GM18873 (cell line): Measurements from ENCODE around the gene SIN3A.
"Not testable (repeated sequence)": the region's sequence is repeated elsewhere in the genome, so short reads cannot be mapped to it uniquely, and the experiment has no call there.

Experiments
- ATAC-seq: cut with Tn5 transposase; IDR thresholded peaks from one replicate; pipeline ENCODE4 v1.9.1; 2021; ENCODE audit warnings: mild to moderate bottlenecking, moderate library complexity, moderate number of reproducible peaks; ENCODE audit not compliant: unreplicated experiment, low FRiP score

Gene SIN3A

GRCh38 chr15:75383986-75384385 is 67.5 kb downstream of the SIN3A start:
- ATAC-seq = not testable (repeated sequence)

DNA sequence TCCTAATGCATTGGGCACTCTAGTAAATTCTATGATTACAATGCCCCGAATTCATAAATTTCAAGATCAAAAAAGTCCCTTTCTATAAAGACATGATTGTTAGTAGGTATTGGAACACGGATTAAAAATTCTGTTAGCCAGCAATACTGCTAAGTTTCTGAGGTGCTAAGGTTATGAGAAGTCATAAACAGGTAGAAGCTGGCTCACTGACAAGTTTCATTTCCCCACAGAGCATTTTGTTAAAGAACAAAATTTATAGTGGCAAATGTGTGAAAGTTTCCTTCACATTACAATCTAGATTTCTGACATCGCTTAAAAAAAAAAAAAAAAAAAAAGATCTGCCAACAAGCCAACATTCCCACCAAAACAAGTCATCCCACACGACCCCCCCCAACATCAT is 70.7 kb downstream of the SIN3A start:
- ATAC-seq = no peak

GRCh38 chr15:75371901-75372688 is 79.4 kb downstream of the SIN3A start:
- ATAC-seq = no peak

DNA sequence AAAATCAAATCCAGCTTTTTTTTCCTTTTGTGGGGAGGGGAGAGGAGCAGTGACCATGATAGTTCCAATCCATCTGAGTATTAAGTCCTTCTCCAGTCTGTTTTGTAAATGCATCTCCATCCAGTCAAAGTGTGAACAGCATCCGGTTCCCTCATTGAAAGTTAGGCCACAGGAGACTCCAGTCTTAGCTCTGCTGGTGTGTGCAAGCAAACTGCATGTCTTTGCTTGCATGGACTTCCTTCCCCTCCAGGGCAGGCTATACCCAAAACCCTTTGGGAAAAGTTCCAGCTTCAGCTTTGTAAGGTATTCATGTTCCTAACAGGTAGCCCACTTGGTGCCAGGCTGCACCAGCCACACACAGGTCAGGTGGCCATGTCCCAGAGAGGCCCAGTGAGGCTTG is 80.0 kb downstream of the SIN3A start:
- ATAC-seq = no peak

DNA sequence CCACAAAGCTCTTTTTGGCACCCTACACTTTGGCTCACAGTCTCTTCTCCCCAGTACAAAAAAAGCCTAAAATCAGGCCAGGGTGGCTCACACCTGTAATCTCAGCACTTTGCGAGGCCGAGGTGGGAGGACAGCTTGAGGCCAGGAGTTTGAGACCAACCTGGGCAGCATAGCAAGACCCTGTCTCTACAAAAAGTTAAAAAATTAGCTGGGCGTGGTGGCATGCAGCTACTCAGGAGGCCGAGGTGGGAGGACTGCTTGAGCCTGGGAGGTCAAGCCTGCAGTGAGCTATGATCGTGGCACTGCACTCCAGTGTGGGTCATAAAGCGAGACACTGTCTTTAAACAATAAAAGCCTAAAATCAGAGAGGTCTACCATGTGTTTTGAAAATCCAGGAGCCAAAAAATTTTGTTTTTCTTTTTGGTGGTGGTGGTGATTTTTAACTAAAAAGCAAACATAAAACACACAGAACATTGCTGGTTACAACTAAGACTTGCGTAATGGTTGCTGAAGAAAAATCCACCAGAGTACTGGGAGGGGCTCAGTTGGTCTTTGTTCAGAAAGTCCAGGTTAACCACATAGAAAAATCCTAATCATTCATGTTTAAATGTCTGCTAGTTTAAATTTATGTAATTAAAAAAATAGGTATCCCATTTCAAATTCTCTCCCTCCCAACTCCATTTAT is 81.5 kb downstream of the SIN3A start:
- ATAC-seq = no peak

DNA sequence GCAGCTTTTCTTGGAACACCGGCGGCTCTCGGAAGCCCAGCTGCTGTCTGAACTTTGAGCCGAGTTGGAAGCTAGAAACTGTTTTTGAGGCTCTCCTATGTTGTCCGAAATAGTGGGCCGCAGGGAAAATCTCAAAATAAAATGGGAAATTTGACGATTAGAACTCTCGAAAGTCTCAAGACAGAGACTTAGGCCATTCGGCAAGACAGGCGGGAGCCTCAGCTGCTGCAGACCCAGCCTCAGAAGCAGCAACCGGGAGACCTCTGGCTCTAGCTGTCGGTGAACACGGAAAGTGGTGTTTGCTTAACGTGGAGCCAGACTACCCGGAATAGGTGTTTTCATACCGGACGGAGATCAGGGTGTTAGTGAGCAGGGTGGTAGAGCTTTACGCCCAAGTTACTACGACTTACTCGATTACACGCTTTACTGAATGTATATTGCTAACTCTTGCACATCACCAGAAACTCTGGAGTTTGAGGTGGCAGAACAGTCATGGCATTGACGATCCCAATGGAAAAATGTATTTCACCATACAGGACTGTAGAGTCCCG is 82.7 kb downstream of the SIN3A start:
- no peak for ATAC-seq

DNA sequence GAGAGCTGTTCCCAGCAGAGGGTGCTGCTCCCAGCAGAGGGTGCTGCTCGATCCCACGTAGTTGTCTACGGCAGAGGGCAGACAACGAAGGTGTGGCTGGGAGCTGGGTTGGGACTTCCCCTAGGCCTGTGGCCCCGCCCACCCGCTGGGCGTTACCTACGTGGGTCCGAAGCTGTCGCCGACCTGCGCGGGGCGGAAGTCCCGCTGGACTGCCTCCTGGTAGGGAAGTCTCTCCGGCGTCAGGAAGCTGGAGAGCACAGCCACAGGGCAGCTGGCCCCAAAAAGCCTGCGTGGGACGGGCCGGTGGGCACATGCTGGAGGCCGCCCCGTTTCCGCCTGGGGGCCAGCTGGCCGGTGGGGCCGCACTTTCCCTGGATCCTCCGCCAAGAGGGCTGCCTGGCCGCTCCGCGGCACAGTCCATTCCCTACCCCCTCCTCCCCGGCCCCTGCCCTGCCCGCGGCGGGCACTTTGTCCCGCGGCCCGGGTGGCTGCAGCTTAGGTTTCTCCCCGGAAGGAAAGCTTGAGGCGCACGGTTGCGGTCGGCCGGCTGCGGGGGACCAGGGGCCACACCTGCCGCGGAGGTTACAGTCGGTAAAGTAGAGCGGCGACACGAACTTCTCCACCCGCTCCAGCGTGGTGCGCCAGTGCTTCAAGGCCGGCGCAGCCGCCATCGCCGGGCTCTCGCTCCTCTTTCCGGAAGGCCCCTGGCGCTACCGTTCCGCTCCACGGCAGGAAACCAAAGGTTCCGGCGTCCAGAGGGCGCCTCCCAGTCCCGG is 83.4 kb downstream of the SIN3A start, which contains the start of gene MAN2C1:
Gene MAN2C1, minus strand, starts transcription at position 695 of the 776 bp plus-strand sequence. Its CDS starts 24 bp downstream, at position 671.
- ATAC-seq = peak; percentile 81

- ATAC-seq = no peak
Observed at GRCh38 chr15:75367406-75367912, 84.0 kb downstream of the SIN3A start.

DNA sequence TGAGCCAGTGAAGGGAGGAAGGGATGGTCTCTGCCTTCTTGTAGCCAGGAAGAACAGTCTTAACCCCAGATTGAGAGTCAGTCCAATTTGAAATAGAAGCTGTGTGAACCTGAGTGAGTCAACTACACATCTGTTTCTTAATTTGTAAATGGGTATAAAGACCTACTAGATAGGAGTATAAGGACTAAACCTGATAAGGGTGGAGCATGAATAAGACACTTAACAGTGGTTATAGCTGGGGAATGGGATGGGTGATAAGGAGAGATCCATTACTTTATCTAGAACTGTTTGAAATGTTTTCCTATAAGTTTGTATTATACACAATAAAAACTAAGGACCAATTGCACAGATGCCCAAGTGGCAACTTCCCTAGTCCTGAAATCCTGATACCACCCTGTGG is 84.5 kb downstream of the SIN3A start:
- ATAC-seq = no peak

DNA sequence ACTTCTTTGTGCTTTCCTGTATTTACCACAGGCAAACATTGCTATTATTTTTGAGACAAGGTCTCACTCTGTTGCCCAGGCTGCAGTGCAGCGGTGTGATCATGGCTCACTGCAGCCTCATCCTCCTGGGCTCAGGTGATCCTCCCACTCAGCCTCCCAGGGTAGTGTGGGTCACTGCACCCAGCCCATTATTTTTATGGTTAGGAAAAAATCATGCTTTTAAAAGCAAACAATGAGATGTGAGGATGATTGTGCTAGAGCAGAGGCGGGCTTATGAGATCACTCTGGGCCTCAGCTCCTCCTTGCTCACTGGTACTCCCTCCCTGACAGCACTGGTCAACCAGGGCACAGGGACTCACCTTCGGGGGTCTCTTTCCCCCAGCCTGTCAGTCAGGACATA is 85.3 kb downstream of the SIN3A start:
- ATAC-seq = no peak

GRCh38 chr15:75364881-75365280 is 86.6 kb downstream of the SIN3A start:
- no peak for ATAC-seq

DNA sequence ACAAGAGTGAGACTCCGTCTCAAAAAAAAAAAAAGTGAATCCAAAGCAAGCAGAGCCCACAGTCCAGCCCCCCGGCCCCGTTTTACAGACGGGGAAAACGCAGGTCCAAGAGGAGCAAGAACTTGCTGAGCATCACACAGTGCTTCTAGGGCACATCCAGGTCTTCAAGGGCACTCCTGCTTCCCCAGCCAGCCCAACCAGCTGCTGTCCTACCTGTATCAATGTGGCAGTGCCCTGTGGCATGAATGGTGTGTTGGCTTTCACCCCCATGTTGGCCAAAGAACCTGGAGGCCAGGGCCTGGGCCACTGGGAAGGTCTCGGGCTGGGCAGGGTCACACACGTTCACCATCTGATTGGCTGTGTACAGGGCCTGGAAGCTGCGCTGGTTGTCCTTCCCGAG is 87.7 kb downstream of the SIN3A start:
- no peak for ATAC-seq

- ATAC-seq = no peak
Observed at GRCh38 chr15:75362642-75363249, 88.7 kb downstream of the SIN3A start.

DNA sequence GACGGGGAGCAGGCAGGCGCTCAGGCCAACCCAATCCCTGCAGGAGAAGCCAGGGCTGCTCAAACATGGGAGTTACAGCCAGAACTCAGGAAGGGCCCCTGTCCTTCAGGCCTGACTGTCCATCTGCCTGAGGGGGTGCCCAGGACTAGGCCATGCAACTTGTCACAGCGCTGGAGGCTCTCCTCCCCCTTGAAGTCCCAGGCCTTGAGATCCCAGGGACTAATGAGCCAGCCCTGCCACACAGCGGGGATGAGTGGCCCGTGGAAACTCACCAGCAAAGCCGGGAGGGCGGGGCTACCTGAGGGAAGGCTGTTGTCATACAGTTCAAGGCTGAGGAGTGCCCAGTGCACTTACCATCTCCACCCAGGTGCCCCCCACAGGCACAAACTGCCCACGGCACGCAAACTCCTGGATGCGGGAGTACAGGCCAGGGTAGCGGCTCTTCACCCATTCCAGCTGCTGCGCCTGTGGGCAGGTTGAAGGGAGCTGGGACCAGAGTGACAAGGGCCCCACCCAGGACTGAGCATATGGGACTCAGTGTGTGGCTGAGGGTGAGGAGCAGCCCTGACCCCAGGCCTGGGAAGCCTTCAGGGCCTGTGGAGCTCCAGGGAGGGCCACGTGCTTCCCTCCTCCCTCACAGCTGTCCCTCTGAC is 89.4 kb downstream of the SIN3A start:
- ATAC-seq = no peak

DNA sequence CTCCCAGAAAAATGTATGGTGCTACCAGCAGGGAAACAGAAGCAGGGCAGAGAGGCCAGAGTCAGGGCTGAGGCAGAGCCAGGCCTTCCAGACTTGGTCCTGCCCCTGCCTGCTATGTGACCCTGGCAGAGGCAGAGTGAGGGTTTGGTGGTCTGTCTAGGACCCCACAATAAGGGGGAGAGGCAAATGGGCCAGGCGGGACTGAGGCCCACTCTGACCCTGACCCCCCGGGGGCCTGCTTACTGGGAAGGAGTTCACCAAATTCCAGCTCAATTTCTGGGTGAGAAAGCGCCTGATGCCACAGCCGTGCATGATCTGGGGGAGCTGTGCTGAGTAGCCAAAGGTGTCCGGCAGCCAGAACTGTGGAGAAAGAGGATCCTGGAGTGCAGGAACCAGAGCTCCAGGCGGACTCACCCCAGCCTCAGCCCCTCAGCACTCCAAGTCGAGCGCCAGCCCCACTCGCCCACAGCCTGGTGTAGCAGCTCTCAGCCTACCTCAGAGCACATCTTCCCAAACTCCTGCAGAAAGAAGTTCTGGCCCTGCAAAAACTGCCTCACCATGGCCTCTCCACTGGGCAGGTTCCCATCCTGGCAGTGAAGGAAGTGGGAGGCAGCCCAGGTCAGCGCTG is 90.0 kb downstream of the SIN3A start:
- ATAC-seq = no peak

GRCh38 chr15:75360856-75361255 is 90.6 kb downstream of the SIN3A start:
- ATAC-seq = no peak

- no peak for ATAC-seq
Observed at GRCh38 chr15:75360391-75360790, 91.1 kb downstream of the SIN3A start.

DNA sequence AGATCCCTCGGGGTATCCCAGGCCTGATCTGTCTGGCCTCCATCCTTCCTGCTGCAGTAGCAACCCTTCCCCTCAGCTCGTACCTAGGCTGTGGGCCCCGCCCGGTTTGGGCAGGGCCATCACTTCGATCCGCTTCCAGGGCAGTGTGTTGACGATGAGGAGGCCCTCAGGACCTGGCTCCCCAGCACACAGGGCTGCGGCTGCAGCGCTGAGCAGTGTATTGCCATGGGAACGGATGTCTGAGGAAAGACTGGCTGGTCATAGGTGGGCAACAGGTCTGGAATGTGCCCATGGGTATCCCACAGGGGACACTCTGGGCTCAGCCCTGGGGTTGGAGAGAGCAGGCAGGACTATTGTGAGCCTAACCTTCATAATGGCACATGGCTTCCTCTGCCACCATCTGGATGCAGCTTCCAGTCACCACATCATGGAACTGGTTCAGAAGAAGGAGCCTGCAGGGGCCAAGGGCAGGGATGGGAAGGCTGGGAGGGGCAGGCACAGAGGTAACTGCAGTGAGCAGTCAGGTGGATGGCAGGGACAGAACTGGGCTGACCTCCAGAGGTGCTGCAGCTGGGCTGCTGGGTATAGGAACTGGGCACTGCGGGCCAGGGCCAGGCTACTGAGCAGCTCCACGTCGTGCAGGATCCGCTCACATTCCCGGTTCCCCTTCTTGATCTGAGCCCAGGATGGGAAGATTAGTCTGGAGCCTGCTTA is 91.8 kb downstream of the SIN3A start:
- ATAC-seq = no peak
